Thyroid gland (tissue), 4 donors: ENCODE data around the gene ZNF341.

Source experiments
- CTCF ChIP-seq, 6 experiments: fragments of 200-600 bp in 3 of 6; fragments of 450-650 bp in 3 of 6; sonication (generic) in 3 of 6; IDR thresholded peaks; one replicate each; pipeline ENCODE4 v1.5.1; 2016 to 2019; ENCODE audit warnings: antibody characterized with exemption in 6 of 6, mild to moderate bottlenecking in 2 of 6, inconsistent platforms in 1 of 6, moderate library complexity in 1 of 6
- POLR2A ChIP-seq, 2 donors: fragments of 450-650 bp; IDR thresholded peaks; one replicate each; pipeline ENCODE4 v1.6.1; 2017; ENCODE audit warnings: antibody characterized with exemption in 2 of 2, mild to moderate bottlenecking in 2 of 2, moderate library complexity in 1 of 2

- TF ChIP-seq CTCF (IDR thresholded peaks at IDR 0.05) (no peak), POLR2A (IDR thresholded peaks at IDR 0.05) (no peak)
Observed at GRCh38 chr20:33791021-33791420, 59.2 kb downstream of the ZNF341 start.
